Endothelial cell (in vitro differentiated cells): Measurements from ENCODE around the gene COBL. TPM values are rescaled to one million over a fixed set of nuclear protein-coding genes. Genes with fewer than 3 reads are reported as not detected.

Experiments used
- DNase-seq: peaks from one replicate; pipeline ENCODE4 v3.0.0; 2021; ENCODE audit warnings: low spot score
- H3K27ac Mint-ChIP-seq: one replicate; pipeline ENCODE4 v1.8.0; 2021; ENCODE audit warnings: mixed read lengths, inconsistent platforms; ENCODE audit not compliant: unreplicated experiment
- H3K27me3 Mint-ChIP-seq: one replicate; pipeline ENCODE4 v1.8.0; 2021; ENCODE audit warnings: mild to moderate bottlenecking, moderate library complexity, mixed read lengths, inconsistent platforms; ENCODE audit not compliant: unreplicated experiment
- H3K36me3 Mint-ChIP-seq: one replicate; pipeline ENCODE4 v1.8.0; 2021; ENCODE audit warnings: mild to moderate bottlenecking, low read depth, mixed read lengths, inconsistent platforms; ENCODE audit not compliant: unreplicated experiment
- H3K4me1 Mint-ChIP-seq: one replicate; pipeline ENCODE4 v1.8.0; 2021; ENCODE audit warnings: mild to moderate bottlenecking, mixed read lengths, inconsistent platforms; ENCODE audit not compliant: unreplicated experiment
- H3K4me3 Mint-ChIP-seq: one replicate; pipeline ENCODE4 v1.8.0; 2021; ENCODE audit warnings: mild to moderate bottlenecking, mixed read lengths, inconsistent platforms; ENCODE audit not compliant: unreplicated experiment
- H3K9me3 Mint-ChIP-seq: one replicate; pipeline ENCODE4 v1.8.0; 2021; ENCODE audit warnings: mixed read lengths, inconsistent platforms; ENCODE audit not compliant: unreplicated experiment
- CTCF ChIP-seq: fragments of 200-600 bp; sonication (generic); IDR thresholded peaks from one replicate; pipeline ENCODE4 v1.5.0; 2021; ENCODE audit warnings: antibody characterized with exemption; ENCODE audit not compliant: unreplicated experiment
- total RNA-seq: library from RNA; stranded (reverse); fragmentation: NEBNext Ultra II Directional; extraction: Animal tissue kit (Norgen Biotek cat#: 25700); gene quantifications from one replicate; pipeline ENCODE4 v1.2.1, GENCODE V29; 2021; ENCODE audit not compliant: unreplicated experiment

Gene COBL
- total RNA-seq, 1 donor from 2014 or later, result 1.8 TPM

GRCh38 chr7:51034521-51035264, 281.9 kb downstream of the COBL start:
- no peak overlapping the region for H3K4me3 Mint-ChIP-seq
- H3K27me3 Mint-ChIP-seq, result peaks cover 1% of the 10 kb centered on the region
- peaks cover 8% of the 10 kb centered on the region for H3K4me1 Mint-ChIP-seq
- no peaks in the 10 kb centered on the region for H3K9me3 Mint-ChIP-seq
- H3K27ac Mint-ChIP-seq, result no peak overlapping the region
- no peak for DNase-seq
- TF ChIP-seq CTCF, result no peak
- no peaks in the 10 kb centered on the region for H3K36me3 Mint-ChIP-seq

- no peak overlapping the region for H3K27ac Mint-ChIP-seq
Measured at GRCh38 chr7:51033727-51034520, 282.7 kb downstream of the COBL start.

GRCh38 chr7:51031791-51032515, 284.7 kb downstream of the COBL start:
- DNase-seq, result no peak
- no peaks in the 10 kb centered on the region for H3K9me3 Mint-ChIP-seq
- no peak overlapping the region for H3K4me3 Mint-ChIP-seq
- no peak for TF ChIP-seq CTCF
- H3K4me1 Mint-ChIP-seq, result peaks cover 8% of the 10 kb centered on the region
- H3K27ac Mint-ChIP-seq, result no peak overlapping the region
- no peaks in the 10 kb centered on the region for H3K36me3 Mint-ChIP-seq
- no peaks in the 10 kb centered on the region for H3K27me3 Mint-ChIP-seq

More at GRCh38 chr7:51033727-51034520, 282.7 kb downstream of the COBL start:
- no peak for DNase-seq
- Mint-ChIP-seq H3K27me3 (no peaks in the 10 kb centered on the region), H3K9me3 (no peaks in the 10 kb centered on the region), H3K4me3 (no peak overlapping the region), H3K4me1 (peaks cover 8% of the 10 kb centered on the region), H3K36me3 (no peaks in the 10 kb centered on the region)
- TF ChIP-seq CTCF, result no peak

GRCh38 chr7:51031216-51031615, 285.4 kb downstream of the COBL start:
- Mint-ChIP-seq H3K27ac (no peak overlapping the region), H3K36me3 (no peaks in the 10 kb centered on the region), H3K4me1 (peaks cover 8% of the 10 kb centered on the region), H3K9me3 (no peaks in the 10 kb centered on the region), H3K27me3 (no peaks in the 10 kb centered on the region), H3K4me3 (no peak overlapping the region)
- TF ChIP-seq CTCF, result no peak
- DNase-seq, result no peak
